HepG2 (cell line): Measurements from ENCODE around the gene NUP62. TPM values are rescaled to one million over a fixed set of nuclear protein-coding genes. Genes with fewer than 3 reads are reported as not detected.
"Not testable (repeated sequence)": the region's sequence is repeated elsewhere in the genome, so short reads cannot be mapped to it uniquely, and the experiment has no call there.

Experiments used
- ATAC-seq: fragments of 200-7000 bp; cut with Tn5 transposase; 3 replicates; pipeline ENCODE4 v1.9.1; 2020; ENCODE audit warnings: mild to moderate bottlenecking, moderate library complexity
- BruUV-seq: library from RNA; stranded (reverse); fragments of 400-500 nt; replicated peaks from 2 replicates; lab custom pipeline; 2021; lab: Mats Ljungman, UMichigan
- CTCF ChIA-PET: fragments of 300-600 bp; formaldehyde crosslinking; extraction: SDS; loops from one replicate; lab custom pipeline; 2021; ENCODE audit warnings: low total read pairs, inconsistent platforms, low intra/inter-chr PET ratio; lab: Yijun Ruan, JAX
- POLR2A ChIA-PET: fragments of 350-600 bp; sonication (Branson Sonifier 250); formaldehyde crosslinking; loops from one replicate; lab custom pipeline; 2020; ENCODE audit warnings: antibody characterized with exemption, inconsistent platforms; lab: Yijun Ruan, JAX
- DNase-seq: peaks from one replicate; pipeline ENCODE4 v3.0.0-alpha.2; 2015; ENCODE audit warnings: low spot score
- FAIRE-seq: peaks from 3 replicates; lab custom pipeline; 2011; peaks lifted over from hg19 to GRCh38; lab: Jason Lieb, UNC
- H2AFZ ChIP-seq: one replicate; pipeline ENCODE4 v1.6.1; 2011; ENCODE audit warnings: low read length, inconsistent platforms
- H3K27ac ChIP-seq: fragments of 300-600 bp; 3 replicates; pipeline ENCODE4 v1.8.0; 2011; ENCODE audit warnings: mixed run types, mild to moderate bottlenecking, mixed read lengths, low read length, inconsistent platforms; ENCODE audit not compliant: insufficient read depth; ENCODE audit errors: extremely low read length
- H3K27me3 ChIP-seq, 2 experiments: fragments of 200-600 bp in 1 of 2; 2 replicates in 1 of 2; 3 replicates in 1 of 2; pipeline versions ENCODE4 v1.6.0 to v1.8.0; 2011; ENCODE audit warnings: low read length in 2 of 2, mild to moderate bottlenecking in 2 of 2, moderate library complexity in 2 of 2, inconsistent platforms in 1 of 2; ENCODE audit not compliant: insufficient read depth in 2 of 2, control insufficient read depth in 1 of 2
- H3K36me3 ChIP-seq, 2 experiments: fragments of 200-600 bp in 1 of 2; replicated peaks in 1 of 2; 2 replicates in 1 of 2; 3 replicates in 1 of 2; pipeline versions ENCODE4 v1.5.1 to v1.8.0; 2011; ENCODE audit warnings: low read length in 2 of 2, inconsistent platforms in 1 of 2; ENCODE audit not compliant: insufficient read depth in 2 of 2, control insufficient read depth in 1 of 2
- H3K4me1 ChIP-seq: 2 replicates; pipeline ENCODE4 v1.5.1; 2012; ENCODE audit warnings: low read length, inconsistent platforms; ENCODE audit not compliant: insufficient read depth
- H3K4me2 ChIP-seq: 2 replicates; pipeline ENCODE4 v1.6.0; 2011; ENCODE audit warnings: low read depth, low read length, inconsistent platforms
- H3K4me3 ChIP-seq, 3 experiments: fragments of 200-600 bp in 1 of 3; sonication (generic), shearing (Covaris generic) in 1 of 3; replicated peaks in 1 of 3; 2 replicates each; pipeline ENCODE4 v1.5.1; 2011 to 2016; ENCODE audit warnings: low read length in 3 of 3, inconsistent platforms in 2 of 3, low read depth in 2 of 3, mild to moderate bottlenecking in 2 of 3, control low read depth in 1 of 3, mixed read lengths in 1 of 3; ENCODE audit not compliant: insufficient read depth in 1 of 3
- H3K79me2 ChIP-seq: one replicate; pipeline ENCODE4 v1.6.1; 2011; ENCODE audit warnings: low read length, inconsistent platforms; ENCODE audit not compliant: insufficient read depth
- H3K9ac ChIP-seq: 2 replicates; pipeline ENCODE4 v1.6.0; 2011; ENCODE audit warnings: mild to moderate bottlenecking, low read depth, low read length, inconsistent platforms; ENCODE audit not compliant: insufficient read depth
- H3K9me3 ChIP-seq: 2 replicates; pipeline ENCODE4 v1.5.1; 2012; ENCODE audit warnings: mild to moderate bottlenecking, low read length
- H4K20me1 ChIP-seq: 2 replicates; pipeline ENCODE4 v1.6.0; 2011; ENCODE audit warnings: inconsistent platforms, mild to moderate bottlenecking, low read length, moderate library complexity; ENCODE audit not compliant: insufficient read depth
- EHMT2 ChIP-seq: fragments of 200-600 bp; sonication (generic); IDR thresholded peaks from 2 replicates; pipeline ENCODE4 v1.7.0; 2017; ENCODE audit warnings: antibody characterized with exemption, low read depth, low read length, borderline replicate concordance
- HMGXB4 ChIP-seq, 2 experiments: sonication (generic) in 1 of 2; formaldehyde crosslinking in 1 of 2; IDR thresholded peaks; 2 replicates each; pipeline versions ENCODE4 v1.4.0 to v1.6.1; 2018 to 2020; ENCODE audit warnings: missing genetic modification reagents in 2 of 2, borderline replicate concordance in 1 of 2, low read depth in 1 of 2, mild to moderate bottlenecking in 1 of 2, missing biosample characterization in 1 of 2
- TCF12 ChIP-seq, 2 experiments: fragments of 450-650 bp in 1 of 2; sonication (generic) in 1 of 2; formaldehyde crosslinking in 1 of 2; IDR thresholded peaks; 2 replicates each; pipeline versions ENCODE4 v1.6.1 to v1.8.0; 2017 to 2022; ENCODE audit warnings: antibody characterized with exemption in 1 of 2, mild to moderate bottlenecking in 1 of 2, missing genetic modification reagents in 1 of 2, moderate library complexity in 1 of 2
- ZNF382 ChIP-seq: sonication (generic); formaldehyde crosslinking; IDR thresholded peaks from 2 replicates; pipeline ENCODE4 v1.5.0; 2020; ENCODE audit warnings: missing genetic modification reagents, mild to moderate bottlenecking, borderline replicate concordance
- WGBS: methylation state at CpG from one replicate; pipeline ENCODE4 v1.1.6; 2017; ENCODE audit warnings: low lambda C conversion rate; 5-methylcytosine and 5-hydroxymethylcytosine counted together
- in situ Hi-C: cut with HindIII; loops from 2 replicates; pipeline ENCODE4 v1.10.0; 2017; ENCODE audit warnings: low pct_unique_long_range_greater_than_20kb; ENCODE audit not compliant: extremely low pct_ligation_motif_present
- intact Hi-C: fragments of 100-400 bp; cut with micrococcal nuclease; formaldehyde crosslinking; loops from one replicate; pipeline ENCODE4 v1.10.0; 2022; ENCODE audit not compliant: unreplicated experiment
- polyA plus RNA-seq, 8 experiments: library from polyadenylated mRNA; depleted of rRNA in 3 of 8; stranded (reverse) in 7 of 8; unstranded in 1 of 8; fragments of >200 nt; fragmentation: Illumina TruSeq in 4 of 8; extraction: Trizol in 4 of 8; gene quantifications; 2 replicates each; pipeline versions ENCODE4 v1.2.1 to v1.2.3, GENCODE V29; 2011 to 2016; ENCODE audit warnings: low read depth in 4 of 8, missing spikeins in 1 of 8, mixed read lengths in 1 of 8; ENCODE audit not compliant: insufficient read depth in 1 of 8
- total RNA-seq, 5 experiments: library from RNA; depleted of rRNA; stranded (reverse); fragments of >200 nt; fragmentation: Illumina TruSeq; extraction: Trizol; gene quantifications; 2 replicates each; pipeline ENCODE4 v1.2.3, GENCODE V29; 2016; ENCODE audit warnings: low read depth in 1 of 5
- TF ChIP-seq, protein P1 (sequence below): sonication (generic); formaldehyde crosslinking; IDR thresholded peaks from 2 replicates; pipeline ENCODE4 v1.9.0; 2021; ENCODE audit warnings: mild to moderate bottlenecking, missing genetic modification reagents
- TF ChIP-seq, protein P2 (sequence below): sonication (generic); formaldehyde crosslinking; IDR thresholded peaks from 2 replicates; pipeline ENCODE4 v1.9.0; 2021; ENCODE audit warnings: missing genetic modification reagents, borderline replicate concordance
- TF ChIP-seq, protein P3 (sequence below): sonication (generic); formaldehyde crosslinking; IDR thresholded peaks from 2 replicates; pipeline ENCODE4 v1.8.0; 2022; ENCODE audit warnings: mild to moderate bottlenecking, missing genetic modification reagents, moderate library complexity

NUP62 gene
- total and polyA plus RNA-seq, 2 of the 13 experiments (the other 11 are each of a cell fraction or from before 2014, with no cell fraction given): 16.5 to 41.5 TPM

GRCh38 chr19:49968279-49968922 lies 39.1 kb upstream of the NUP62 start (continued):
- TF ChIP-seq, protein P1, sequence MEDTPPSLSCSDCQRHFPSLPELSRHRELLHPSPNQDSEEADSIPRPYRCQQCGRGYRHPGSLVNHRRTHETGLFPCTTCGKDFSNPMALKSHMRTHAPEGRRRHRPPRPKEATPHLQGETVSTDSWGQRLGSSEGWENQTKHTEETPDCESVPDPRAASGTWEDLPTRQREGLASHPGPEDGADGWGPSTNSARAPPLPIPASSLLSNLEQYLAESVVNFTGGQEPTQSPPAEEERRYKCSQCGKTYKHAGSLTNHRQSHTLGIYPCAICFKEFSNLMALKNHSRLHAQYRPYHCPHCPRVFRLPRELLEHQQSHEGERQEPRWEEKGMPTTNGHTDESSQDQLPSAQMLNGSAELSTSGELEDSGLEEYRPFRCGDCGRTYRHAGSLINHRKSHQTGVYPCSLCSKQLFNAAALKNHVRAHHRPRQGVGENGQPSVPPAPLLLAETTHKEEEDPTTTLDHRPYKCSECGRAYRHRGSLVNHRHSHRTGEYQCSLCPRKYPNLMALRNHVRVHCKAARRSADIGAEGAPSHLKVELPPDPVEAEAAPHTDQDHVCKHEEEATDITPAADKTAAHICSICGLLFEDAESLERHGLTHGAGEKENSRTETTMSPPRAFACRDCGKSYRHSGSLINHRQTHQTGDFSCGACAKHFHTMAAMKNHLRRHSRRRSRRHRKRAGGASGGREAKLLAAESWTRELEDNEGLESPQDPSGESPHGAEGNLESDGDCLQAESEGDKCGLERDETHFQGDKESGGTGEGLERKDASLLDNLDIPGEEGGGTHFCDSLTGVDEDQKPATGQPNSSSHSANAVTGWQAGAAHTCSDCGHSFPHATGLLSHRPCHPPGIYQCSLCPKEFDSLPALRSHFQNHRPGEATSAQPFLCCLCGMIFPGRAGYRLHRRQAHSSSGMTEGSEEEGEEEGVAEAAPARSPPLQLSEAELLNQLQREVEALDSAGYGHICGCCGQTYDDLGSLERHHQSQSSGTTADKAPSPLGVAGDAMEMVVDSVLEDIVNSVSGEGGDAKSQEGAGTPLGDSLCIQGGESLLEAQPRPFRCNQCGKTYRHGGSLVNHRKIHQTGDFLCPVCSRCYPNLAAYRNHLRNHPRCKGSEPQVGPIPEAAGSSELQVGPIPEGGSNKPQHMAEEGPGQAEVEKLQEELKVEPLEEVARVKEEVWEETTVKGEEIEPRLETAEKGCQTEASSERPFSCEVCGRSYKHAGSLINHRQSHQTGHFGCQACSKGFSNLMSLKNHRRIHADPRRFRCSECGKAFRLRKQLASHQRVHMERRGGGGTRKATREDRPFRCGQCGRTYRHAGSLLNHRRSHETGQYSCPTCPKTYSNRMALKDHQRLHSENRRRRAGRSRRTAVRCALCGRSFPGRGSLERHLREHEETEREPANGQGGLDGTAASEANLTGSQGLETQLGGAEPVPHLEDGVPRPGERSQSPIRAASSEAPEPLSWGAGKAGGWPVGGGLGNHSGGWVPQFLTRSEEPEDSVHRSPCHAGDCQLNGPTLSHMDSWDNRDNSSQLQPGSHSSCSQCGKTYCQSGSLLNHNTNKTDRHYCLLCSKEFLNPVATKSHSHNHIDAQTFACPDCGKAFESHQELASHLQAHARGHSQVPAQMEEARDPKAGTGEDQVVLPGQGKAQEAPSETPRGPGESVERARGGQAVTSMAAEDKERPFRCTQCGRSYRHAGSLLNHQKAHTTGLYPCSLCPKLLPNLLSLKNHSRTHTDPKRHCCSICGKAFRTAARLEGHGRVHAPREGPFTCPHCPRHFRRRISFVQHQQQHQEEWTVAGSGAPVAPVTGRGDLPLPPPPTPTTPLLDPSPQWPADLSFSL (CRISPR knock-in tag): no peak
- TF ChIP-seq, protein P2, sequence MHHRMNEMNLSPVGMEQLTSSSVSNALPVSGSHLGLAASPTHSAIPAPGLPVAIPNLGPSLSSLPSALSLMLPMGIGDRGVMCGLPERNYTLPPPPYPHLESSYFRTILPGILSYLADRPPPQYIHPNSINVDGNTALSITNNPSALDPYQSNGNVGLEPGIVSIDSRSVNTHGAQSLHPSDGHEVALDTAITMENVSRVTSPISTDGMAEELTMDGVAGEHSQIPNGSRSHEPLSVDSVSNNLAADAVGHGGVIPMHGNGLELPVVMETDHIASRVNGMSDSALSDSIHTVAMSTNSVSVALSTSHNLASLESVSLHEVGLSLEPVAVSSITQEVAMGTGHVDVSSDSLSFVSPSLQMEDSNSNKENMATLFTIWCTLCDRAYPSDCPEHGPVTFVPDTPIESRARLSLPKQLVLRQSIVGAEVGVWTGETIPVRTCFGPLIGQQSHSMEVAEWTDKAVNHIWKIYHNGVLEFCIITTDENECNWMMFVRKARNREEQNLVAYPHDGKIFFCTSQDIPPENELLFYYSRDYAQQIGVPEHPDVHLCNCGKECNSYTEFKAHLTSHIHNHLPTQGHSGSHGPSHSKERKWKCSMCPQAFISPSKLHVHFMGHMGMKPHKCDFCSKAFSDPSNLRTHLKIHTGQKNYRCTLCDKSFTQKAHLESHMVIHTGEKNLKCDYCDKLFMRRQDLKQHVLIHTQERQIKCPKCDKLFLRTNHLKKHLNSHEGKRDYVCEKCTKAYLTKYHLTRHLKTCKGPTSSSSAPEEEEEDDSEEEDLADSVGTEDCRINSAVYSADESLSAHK (CRISPR knock-in tag): no peak
- TF ChIP-seq HMGXB4 (CRISPR knock-in tag; IDR thresholded peaks at IDR 0.05; ENCODE audit: borderline replicate concordance in 1 of 2, low read depth in 1 of 2) (no peak), TCF12 (IDR thresholded peaks at IDR 0.05) (no peak), TCF12 (CRISPR knock-in tag; IDR thresholded peaks at IDR 0.05) (no peak), EHMT2 (no peak), ZNF382 (no peak)
- TF ChIP-seq, protein P3, sequence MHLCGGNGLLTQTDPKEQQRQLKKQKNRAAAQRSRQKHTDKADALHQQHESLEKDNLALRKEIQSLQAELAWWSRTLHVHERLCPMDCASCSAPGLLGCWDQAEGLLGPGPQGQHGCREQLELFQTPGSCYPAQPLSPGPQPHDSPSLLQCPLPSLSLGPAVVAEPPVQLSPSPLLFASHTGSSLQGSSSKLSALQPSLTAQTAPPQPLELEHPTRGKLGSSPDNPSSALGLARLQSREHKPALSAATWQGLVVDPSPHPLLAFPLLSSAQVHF (CRISPR knock-in tag): no peak

DNA sequence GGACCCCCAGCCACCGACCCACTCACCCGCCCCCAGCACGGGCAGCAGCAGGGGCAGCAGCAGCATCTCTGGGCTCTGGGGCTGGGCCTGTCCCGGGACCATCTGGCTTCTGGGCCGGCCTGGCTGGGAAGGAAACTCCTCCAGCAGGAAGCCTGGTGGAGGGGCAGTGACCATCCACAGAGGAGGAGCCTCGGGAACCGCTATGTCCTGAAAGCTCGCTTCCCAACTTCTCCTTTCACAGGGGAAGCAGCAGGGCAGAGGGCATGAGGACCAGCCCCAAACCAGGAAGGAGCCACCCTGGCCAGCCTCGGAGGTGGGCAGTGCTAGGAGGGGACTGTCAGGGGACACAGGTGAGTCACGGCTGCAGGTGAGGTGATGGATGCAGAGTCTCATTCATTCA lies 31.7 kb upstream of the NUP62 start, which contains the start of gene SIGLEC11:
Gene SIGLEC11, minus strand, starts transcription at position 193 of the 400 bp plus-strand sequence. Its CDS starts 91 bp downstream, at position 102.
- H3K9ac ChIP-seq, in situ Hi-C loops, H3K79me2 ChIP-seq, H3K4me2 ChIP-seq, H3K9me3 ChIP-seq, POLR2A ChIA-PET, BruUV-seq, H2AFZ ChIP-seq, H3K4me3 ChIP-seq, H3K27me3 ChIP-seq, CTCF ChIA-PET, H3K36me3 ChIP-seq, FAIRE-seq, DNase-seq, H3K27ac ChIP-seq, H4K20me1 ChIP-seq, intact Hi-C loops: not testable (repeated sequence)
- peak; percentile 18; the same call in 2 of the 3 replicates for ATAC-seq
- 20% methylated on average over 1 of the region's 10 CpGs for WGBS
- peaks cover 22% of the 10 kb centered on the region for H3K4me1 ChIP-seq
